Hepatocyte (in vitro differentiated cells): Measurements from ENCODE around the gene GALR2. TPM values are rescaled to one million over a fixed set of nuclear protein-coding genes. Genes with fewer than 3 reads are reported as not detected.
A peak's percentile ranks its signal among the peaks of the same experiment; 100 is the strongest.

Experiments used
- DNase-seq: peaks from one replicate; pipeline ENCODE4 v3.0.0-alpha.2; 2016; ENCODE audit warnings: low spot score
- H2AFZ ChIP-seq: fragments of 200-600 bp; sonication (generic); 2 replicates; pipeline ENCODE4 v1.6.0; 2016; ENCODE audit warnings: antibody characterized with exemption, mild to moderate bottlenecking
- H3K27ac ChIP-seq: fragments of 200-600 bp; sonication (generic); 2 replicates; pipeline ENCODE4 v1.5.1; 2016; ENCODE audit warnings: mild to moderate bottlenecking
- H3K27me3 ChIP-seq: fragments of 200-600 bp; sonication (generic); 2 replicates; pipeline ENCODE4 v1.6.1; 2016
- H3K36me3 ChIP-seq: fragments of 200-600 bp; sonication (generic); replicated peaks from 2 replicates; pipeline ENCODE4 v1.5.1; 2016; ENCODE audit warnings: low read depth; ENCODE audit not compliant: insufficient read depth
- H3K4me1 ChIP-seq: fragments of 200-600 bp; sonication (generic); 2 replicates; pipeline ENCODE4 v1.5.1; 2016; ENCODE audit warnings: mild to moderate bottlenecking, moderate library complexity; ENCODE audit not compliant: insufficient read depth
- H3K4me2 ChIP-seq: fragments of 200-600 bp; sonication (generic); 2 replicates; pipeline ENCODE4 v1.6.0; 2016
- H3K4me3 ChIP-seq: fragments of 200-600 bp; sonication (generic); 2 replicates; pipeline ENCODE4 v1.5.1; 2016; ENCODE audit warnings: mild to moderate bottlenecking
- H3K79me2 ChIP-seq: fragments of 200-600 bp; sonication (generic); 2 replicates; pipeline ENCODE4 v1.6.0; 2017; ENCODE audit warnings: mild to moderate bottlenecking
- H3K9me2 ChIP-seq: fragments of 200-600 bp; sonication (generic); replicated peaks from 2 replicates; pipeline ENCODE4 v1.6.0; 2017; ENCODE audit warnings: mild to moderate bottlenecking; ENCODE audit not compliant: insufficient read depth
- H3K9me3 ChIP-seq: fragments of 200-600 bp; sonication (generic); 2 replicates; pipeline ENCODE4 v1.5.1; 2016; ENCODE audit warnings: low read depth, mild to moderate bottlenecking
- H4K20me1 ChIP-seq: fragments of 200-600 bp; sonication (generic); 2 replicates; pipeline ENCODE4 v1.6.0; 2016; ENCODE audit warnings: mild to moderate bottlenecking; ENCODE audit not compliant: insufficient read depth, poor library complexity, severe bottlenecking
- EZH2 ChIP-seq: fragments of 200-600 bp; sonication (generic); IDR thresholded peaks from 2 replicates; pipeline ENCODE4 v1.6.1; 2016; ENCODE audit warnings: antibody characterized with exemption, mild to moderate bottlenecking, borderline replicate concordance
- EZH2phosphoT487 ChIP-seq: fragments of 200-600 bp; sonication (generic); IDR thresholded peaks from one replicate; pipeline ENCODE4 v1.6.1; 2018; ENCODE audit warnings: antibody characterized with exemption, mild to moderate bottlenecking, low read depth, moderate library complexity; ENCODE audit not compliant: unreplicated experiment, severe bottlenecking
- WGBS: methylation state at CpG from one replicate; pipeline ENCODE4 v1.1.6; 2016; ENCODE audit warnings: low lambda C conversion rate; ENCODE audit errors: missing lambda C conversion rate; 5-methylcytosine and 5-hydroxymethylcytosine counted together
- polyA plus RNA-seq: library from polyadenylated mRNA; unstranded; fragments of >200 nt; fragmentation: Nextera tagmentation; extraction: Ambion mirVana; gene quantifications from 2 replicates; pipeline ENCODE4 v1.2.1, GENCODE V29; 2016
- total RNA-seq: library from RNA; depleted of rRNA; stranded (reverse); fragments of >200 nt; gene quantifications from 2 replicates; pipeline ENCODE4 v1.2.3, GENCODE V29; 2014
- TF ChIP-seq, protein P1 (sequence below): fragments of 200-600 bp; sonication (generic); IDR thresholded peaks from 2 replicates; pipeline ENCODE4 v1.5.1; 2016; ENCODE audit warnings: antibody characterized with exemption, mild to moderate bottlenecking; ENCODE audit not compliant: poor library complexity

Gene GALR2
- total and polyA plus RNA-seq, 2 experiments from 2014 or later, result 0.24 TPM; not detected in 1

DNA sequence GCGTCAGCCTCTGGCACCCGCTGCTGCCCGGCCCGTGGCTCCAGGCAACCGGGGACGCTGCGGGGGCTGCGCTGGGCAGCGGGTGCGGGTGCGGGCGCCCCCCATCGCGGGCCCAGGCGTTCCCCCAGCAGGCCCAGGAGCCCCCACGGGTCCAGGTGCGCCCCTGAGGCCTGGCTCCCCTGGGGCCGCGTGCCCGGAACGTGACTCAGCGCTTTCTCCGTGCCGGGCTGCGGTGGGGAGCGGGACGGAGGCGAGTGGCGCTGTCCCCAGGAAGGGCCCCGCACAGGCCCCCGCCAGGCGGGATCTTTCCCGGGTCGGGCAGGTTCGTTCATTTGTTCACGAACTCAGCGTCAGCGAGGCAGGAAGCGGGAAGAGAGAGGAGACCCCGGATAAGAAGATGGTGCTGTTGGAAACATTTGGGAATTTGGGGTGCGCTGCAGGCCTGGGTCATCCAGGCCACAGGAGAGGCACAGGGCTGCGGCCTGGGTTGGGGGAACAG is 47.4 kb downstream of the GALR2 start:
- DNase-seq, result no peak
- Histone ChIP-seq H3K27me3 (no peaks in the 10 kb centered on the region), H3K4me1 (peaks cover 3% of the 10 kb centered on the region), H4K20me1 (no peaks in the 10 kb centered on the region), H2AFZ (peak overlapping the region; percentile 60), H3K79me2 (no peaks in the 10 kb centered on the region), H3K36me3 (no peaks in the 10 kb centered on the region), H3K4me3 (no peak overlapping the region), H3K4me2 (peak overlapping the region; percentile 69), H3K9me2 (no peaks in the 10 kb centered on the region), H3K9me3 (no peaks in the 10 kb centered on the region), H3K27ac (no peak overlapping the region)
- 74% methylated on average over 25 of the region's 42 CpGs for WGBS
- TF ChIP-seq EZH2 (no peak), EZH2phosphoT487 (no peak)
- TF ChIP-seq, protein P1, sequence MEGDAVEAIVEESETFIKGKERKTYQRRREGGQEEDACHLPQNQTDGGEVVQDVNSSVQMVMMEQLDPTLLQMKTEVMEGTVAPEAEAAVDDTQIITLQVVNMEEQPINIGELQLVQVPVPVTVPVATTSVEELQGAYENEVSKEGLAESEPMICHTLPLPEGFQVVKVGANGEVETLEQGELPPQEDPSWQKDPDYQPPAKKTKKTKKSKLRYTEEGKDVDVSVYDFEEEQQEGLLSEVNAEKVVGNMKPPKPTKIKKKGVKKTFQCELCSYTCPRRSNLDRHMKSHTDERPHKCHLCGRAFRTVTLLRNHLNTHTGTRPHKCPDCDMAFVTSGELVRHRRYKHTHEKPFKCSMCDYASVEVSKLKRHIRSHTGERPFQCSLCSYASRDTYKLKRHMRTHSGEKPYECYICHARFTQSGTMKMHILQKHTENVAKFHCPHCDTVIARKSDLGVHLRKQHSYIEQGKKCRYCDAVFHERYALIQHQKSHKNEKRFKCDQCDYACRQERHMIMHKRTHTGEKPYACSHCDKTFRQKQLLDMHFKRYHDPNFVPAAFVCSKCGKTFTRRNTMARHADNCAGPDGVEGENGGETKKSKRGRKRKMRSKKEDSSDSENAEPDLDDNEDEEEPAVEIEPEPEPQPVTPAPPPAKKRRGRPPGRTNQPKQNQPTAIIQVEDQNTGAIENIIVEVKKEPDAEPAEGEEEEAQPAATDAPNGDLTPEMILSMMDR, result no peak

DNA sequence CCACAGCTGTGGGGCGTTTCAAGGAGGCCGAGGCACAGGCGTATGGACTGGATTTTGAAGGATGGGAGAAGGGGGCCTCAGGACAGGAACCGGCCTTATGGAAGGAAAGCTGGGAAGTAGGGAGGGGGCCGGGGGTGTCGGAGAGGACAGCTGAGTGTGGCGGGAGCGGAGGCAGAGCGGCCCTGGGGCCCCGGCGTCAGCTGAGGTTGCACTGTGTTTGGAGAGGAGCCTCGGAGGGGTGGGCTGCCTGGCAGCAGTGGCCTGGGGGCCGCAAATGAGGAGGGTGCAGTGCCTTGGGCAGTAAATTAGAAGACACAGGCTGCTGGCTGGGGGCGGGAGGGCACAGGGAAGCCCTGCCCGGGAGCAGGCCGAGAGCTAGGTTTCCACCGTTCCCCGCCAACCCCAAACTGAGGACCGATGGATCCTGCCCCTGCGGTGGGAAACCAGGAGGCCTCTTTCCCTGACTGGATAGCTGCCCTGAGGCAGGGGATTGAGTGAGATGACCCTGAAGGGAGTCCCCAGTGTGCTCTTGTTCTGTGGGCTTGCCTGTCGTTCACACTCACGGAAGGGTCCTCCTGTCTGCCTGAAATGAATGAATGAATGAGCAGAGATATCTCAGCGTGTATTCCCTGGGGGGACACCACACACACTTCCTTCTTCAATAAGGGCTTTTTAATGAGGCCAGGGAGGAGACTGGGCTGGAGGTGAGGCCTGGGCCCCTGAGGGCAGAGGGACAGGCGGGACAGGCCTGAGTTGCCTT is 48.0 kb downstream of the GALR2 start:
- DNase-seq, result no peak
- no peak overlapping the region for H3K27ac ChIP-seq

DNA sequence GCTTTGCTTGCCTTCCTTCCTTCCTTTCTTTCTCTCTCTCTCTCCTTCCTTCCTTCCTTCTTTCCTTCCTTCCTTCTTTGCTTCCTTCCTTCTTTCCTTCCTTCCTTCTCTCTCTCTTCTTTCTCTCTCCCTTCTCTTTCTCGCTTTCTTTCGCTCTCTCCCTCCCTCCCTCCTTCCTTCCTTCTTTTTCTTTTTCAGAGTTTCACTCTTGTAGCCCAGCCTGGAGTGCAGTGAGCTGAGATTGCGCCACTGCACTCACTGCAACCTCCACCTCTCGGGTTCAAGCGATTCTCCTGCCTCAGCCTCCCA is 48.6 kb downstream of the GALR2 start:
- H3K4me2 ChIP-seq, result no peak overlapping the region
- no peak overlapping the region for H3K27ac ChIP-seq
- 64% methylated on average over 5 of the region's 5 CpGs for WGBS
- H3K9me3 ChIP-seq, result no peaks in the 10 kb centered on the region
- no peak overlapping the region for H2AFZ ChIP-seq
- H3K9me2 ChIP-seq, result no peaks in the 10 kb centered on the region
- H3K27me3 ChIP-seq, result no peaks in the 10 kb centered on the region
- no peak overlapping the region for H3K4me3 ChIP-seq
- no peak for DNase-seq
- no peaks in the 10 kb centered on the region for H4K20me1 ChIP-seq
- H3K36me3 ChIP-seq, result no peaks in the 10 kb centered on the region
- TF ChIP-seq EZH2 (no peak), EZH2phosphoT487 (no peak)
- TF ChIP-seq, protein P1, result no peak
- H3K4me1 ChIP-seq, result peaks cover 3% of the 10 kb centered on the region
- H3K79me2 ChIP-seq, result no peaks in the 10 kb centered on the region

More for the DNA sequence above, 48.0 kb downstream of the GALR2 start:
- Histone ChIP-seq H4K20me1 (no peaks in the 10 kb centered on the region), H3K4me1 (peaks cover 3% of the 10 kb centered on the region), H3K4me2 (no peak overlapping the region), H3K4me3 (no peak overlapping the region), H2AFZ (no peak overlapping the region), H3K9me3 (no peaks in the 10 kb centered on the region), H3K9me2 (no peaks in the 10 kb centered on the region), H3K79me2 (no peaks in the 10 kb centered on the region), H3K36me3 (no peaks in the 10 kb centered on the region), H3K27me3 (no peaks in the 10 kb centered on the region)
- TF ChIP-seq EZH2phosphoT487 (no peak), EZH2 (no peak)
- TF ChIP-seq, protein P1, result no peak
- 82% methylated on average over 22 of the region's 24 CpGs for WGBS
